ENCODE measurements around the gene KCTD16. TPM values are rescaled to one million over a fixed set of nuclear protein-coding genes. Genes with fewer than 3 reads are reported as not detected.

Gene KCTD16
- total RNA-seq, 2 donors from 2014 or later: 0.29 to 0.44 TPM

DNA sequence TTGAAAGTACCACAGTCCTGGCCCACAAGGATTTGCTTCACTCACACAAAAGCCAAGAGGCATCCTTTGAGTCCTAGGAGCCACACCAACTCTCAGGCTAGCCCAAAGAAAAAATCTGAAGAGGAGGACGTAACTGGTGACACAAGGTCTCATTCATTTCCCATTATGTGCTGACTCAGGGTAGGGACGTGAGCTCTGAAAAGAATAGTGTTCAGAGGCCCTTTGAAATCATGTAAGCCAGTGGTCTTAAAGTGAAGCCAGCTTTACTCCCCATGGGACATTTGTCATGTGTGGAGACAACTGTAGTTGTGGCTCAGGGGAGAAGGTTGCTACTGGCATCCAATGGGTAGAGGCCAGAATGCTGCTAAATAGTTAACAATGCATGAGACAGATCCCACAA is 332.4 kb downstream of the KCTD16 start:
- Mint-ChIP-seq H3K27ac (no peak overlapping the region), H3K4me1 (peaks cover 6% of the 10 kb centered on the region), H3K9me3 (peaks cover 11% of the 10 kb centered on the region), H3K27me3 (ENCODE audit: insufficient read depth) (peaks cover 11% of the 10 kb centered on the region), H3K36me3 (ENCODE audit: low read depth) (no peaks in the 10 kb centered on the region), H3K4me3 (no peak overlapping the region)
- no peaks in the 10 kb centered on the region for H3K36me3 ChIP-seq (ENCODE audit: control insufficient read depth, insufficient read depth, low read length)
- no peak overlapping the region for H3K9ac ChIP-seq (ENCODE audit: extremely low read depth, low read length, poor library complexity, severe bottlenecking)
- peaks cover 15% of the 10 kb centered on the region for H3K9me3 ChIP-seq (ENCODE audit: control insufficient read depth, low read length)
- no peaks in the 10 kb centered on the region for H3K27me3 ChIP-seq (ENCODE audit: control insufficient read depth, insufficient read depth, low read length, poor library complexity, severe bottlenecking)
- no peak overlapping the region for H3K27ac ChIP-seq (ENCODE audit: low read depth, low read length)
- 89 to 94% methylated on average over 2 of the region's 2 CpGs for whole genome bisulfite sequencing, 2 experiments (ENCODE audit: insufficient coverage in 1 of 2, insufficient read length in 1 of 2)
- H3K4me1 ChIP-seq (ENCODE audit: control insufficient read depth, insufficient read depth, low read length): no peaks in the 10 kb centered on the region
- DNase-seq: no peak
- no peak overlapping the region for H3K4me3 ChIP-seq (ENCODE audit: low read length)
- TF ChIP-seq, protein P1, sequence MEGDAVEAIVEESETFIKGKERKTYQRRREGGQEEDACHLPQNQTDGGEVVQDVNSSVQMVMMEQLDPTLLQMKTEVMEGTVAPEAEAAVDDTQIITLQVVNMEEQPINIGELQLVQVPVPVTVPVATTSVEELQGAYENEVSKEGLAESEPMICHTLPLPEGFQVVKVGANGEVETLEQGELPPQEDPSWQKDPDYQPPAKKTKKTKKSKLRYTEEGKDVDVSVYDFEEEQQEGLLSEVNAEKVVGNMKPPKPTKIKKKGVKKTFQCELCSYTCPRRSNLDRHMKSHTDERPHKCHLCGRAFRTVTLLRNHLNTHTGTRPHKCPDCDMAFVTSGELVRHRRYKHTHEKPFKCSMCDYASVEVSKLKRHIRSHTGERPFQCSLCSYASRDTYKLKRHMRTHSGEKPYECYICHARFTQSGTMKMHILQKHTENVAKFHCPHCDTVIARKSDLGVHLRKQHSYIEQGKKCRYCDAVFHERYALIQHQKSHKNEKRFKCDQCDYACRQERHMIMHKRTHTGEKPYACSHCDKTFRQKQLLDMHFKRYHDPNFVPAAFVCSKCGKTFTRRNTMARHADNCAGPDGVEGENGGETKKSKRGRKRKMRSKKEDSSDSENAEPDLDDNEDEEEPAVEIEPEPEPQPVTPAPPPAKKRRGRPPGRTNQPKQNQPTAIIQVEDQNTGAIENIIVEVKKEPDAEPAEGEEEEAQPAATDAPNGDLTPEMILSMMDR (conservative IDR thresholded peaks at IDR 0.05): no peak

DNA sequence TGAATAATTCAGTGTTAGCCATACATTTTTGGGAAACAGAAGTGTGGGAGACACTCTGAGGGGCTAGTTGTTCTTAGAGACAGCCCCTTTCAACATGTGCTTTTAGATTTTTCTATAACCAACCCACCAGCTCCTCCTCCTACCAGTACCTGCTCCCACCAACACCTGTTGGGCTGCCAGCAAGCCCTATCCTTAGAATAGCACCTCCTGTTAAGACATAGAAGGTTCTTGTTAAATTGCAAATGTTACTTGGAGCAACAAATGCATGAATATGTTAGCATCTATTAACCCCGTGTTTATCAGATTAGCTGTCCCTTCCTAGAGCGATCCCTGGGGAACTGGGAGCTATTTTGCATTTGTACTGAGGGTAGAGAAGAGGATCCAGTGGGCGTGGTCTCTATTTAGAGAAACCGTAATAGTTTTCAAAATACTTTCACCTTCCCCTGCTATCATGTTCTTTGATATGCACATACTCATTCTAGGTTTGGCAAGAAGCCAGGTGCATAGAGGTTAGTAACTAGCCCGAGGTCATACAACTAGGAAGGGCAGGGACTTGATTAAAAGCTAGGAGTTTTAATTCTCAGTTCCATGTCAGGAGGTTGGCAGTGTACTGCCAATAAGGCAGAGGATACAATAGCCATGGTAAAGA is 334.4 kb downstream of the KCTD16 start:
- no peaks in the 10 kb centered on the region for H3K4me1 ChIP-seq (ENCODE audit: control insufficient read depth, insufficient read depth, low read length)
- H3K27me3 ChIP-seq (ENCODE audit: control insufficient read depth, insufficient read depth, low read length, poor library complexity, severe bottlenecking): no peaks in the 10 kb centered on the region
- peaks cover 6% of the 10 kb centered on the region for H3K4me1 Mint-ChIP-seq
- H3K27me3 Mint-ChIP-seq (ENCODE audit: insufficient read depth): peaks cover 6% of the 10 kb centered on the region
- H3K9me3 Mint-ChIP-seq: peaks cover 4% of the 10 kb centered on the region
- no peak overlapping the region for H3K4me3 ChIP-seq (ENCODE audit: low read length)
- H3K9me3 ChIP-seq (ENCODE audit: control insufficient read depth, low read length): peaks cover 12% of the 10 kb centered on the region
- no peak overlapping the region for H3K27ac ChIP-seq (ENCODE audit: low read depth, low read length)
- TF ChIP-seq, protein P1 (conservative IDR thresholded peaks at IDR 0.05): no peak
- H3K36me3 ChIP-seq (ENCODE audit: control insufficient read depth, insufficient read depth, low read length): no peaks in the 10 kb centered on the region
- no peak for DNase-seq
- no peaks in the 10 kb centered on the region for H3K36me3 Mint-ChIP-seq (ENCODE audit: low read depth)
- 53 to 63% methylated on average over 1 to 5 of the region's 5 CpGs for WGBS, 2 experiments (ENCODE audit: insufficient coverage in 1 of 2, insufficient read length in 1 of 2)
- H3K9ac ChIP-seq (ENCODE audit: extremely low read depth, low read length, poor library complexity, severe bottlenecking): no peak overlapping the region
- H3K27ac Mint-ChIP-seq: no peak overlapping the region
- H3K4me3 Mint-ChIP-seq: no peak overlapping the region

DNA sequence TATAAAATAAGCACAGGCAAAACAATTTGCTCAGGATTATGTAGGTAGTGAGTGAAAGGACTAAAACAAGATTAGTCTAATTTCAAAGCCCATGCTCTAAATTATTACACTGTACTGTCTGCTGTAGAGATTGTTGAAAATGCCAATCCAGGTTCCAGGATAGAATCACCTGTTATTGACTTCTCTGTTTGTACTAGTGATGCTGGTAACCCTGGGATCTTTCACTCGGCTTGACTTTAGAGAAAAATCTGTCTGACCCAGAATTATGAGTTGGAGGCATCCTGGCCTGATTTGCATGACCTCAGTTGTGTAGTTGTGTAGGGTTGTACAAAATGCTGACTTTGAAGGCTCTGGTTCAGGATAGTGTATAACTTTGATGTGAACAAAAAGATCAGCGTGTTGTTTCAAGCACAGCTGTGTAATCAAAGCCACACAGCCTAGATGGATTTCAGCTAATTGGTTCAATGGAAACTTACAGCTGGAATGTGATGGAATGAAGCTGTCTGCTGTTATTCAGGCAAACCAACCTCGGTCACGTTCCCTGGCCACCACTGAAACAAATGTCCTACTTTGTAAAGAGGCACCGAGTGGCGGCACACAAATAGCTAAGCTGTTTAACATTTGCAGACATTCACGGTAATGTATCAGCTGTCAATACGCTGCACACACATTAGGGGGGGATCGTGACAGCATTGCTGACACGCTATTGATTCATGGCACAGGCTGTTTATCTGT is 340.3 kb downstream of the KCTD16 start:
- H3K27me3 Mint-ChIP-seq (ENCODE audit: insufficient read depth): peaks cover 2% of the 10 kb centered on the region

More for the DNA sequence above, 340.3 kb downstream of the KCTD16 start:
- no peaks in the 10 kb centered on the region for H3K36me3 Mint-ChIP-seq (ENCODE audit: low read depth)
- no peak for DNase-seq
- 87 to 93% methylated on average over 9 to 10 of the region's 10 CpGs for WGBS, 2 experiments (ENCODE audit: insufficient coverage in 1 of 2, insufficient read length in 1 of 2)
- Histone ChIP-seq H3K9ac (ENCODE audit: extremely low read depth, low read length, poor library complexity, severe bottlenecking) (no peak overlapping the region), H3K27me3 (ENCODE audit: control insufficient read depth, insufficient read depth, low read length, poor library complexity, severe bottlenecking) (no peaks in the 10 kb centered on the region), H3K4me1 (ENCODE audit: control insufficient read depth, insufficient read depth, low read length) (peaks cover 5% of the 10 kb centered on the region), H3K27ac (ENCODE audit: low read depth, low read length) (no peak overlapping the region), H3K4me3 (ENCODE audit: low read length) (no peak overlapping the region), H3K36me3 (ENCODE audit: control insufficient read depth, insufficient read depth, low read length) (no peaks in the 10 kb centered on the region), H3K9me3 (ENCODE audit: control insufficient read depth, low read length) (peaks cover 6% of the 10 kb centered on the region)
- no peaks in the 10 kb centered on the region for H3K4me1 Mint-ChIP-seq
- TF ChIP-seq, protein P1 (conservative IDR thresholded peaks at IDR 0.05): no peak
- H3K9me3 Mint-ChIP-seq: peaks cover 7% of the 10 kb centered on the region
- H3K4me3 Mint-ChIP-seq: no peak overlapping the region
- no peak overlapping the region for H3K27ac Mint-ChIP-seq

Data from endodermal cell (in vitro differentiated cells).